Inflammatory macrophage (primary cell): ENCODE results near the gene PLCG1.

Experiments used
- DNase-seq, 2 donors: peaks; one replicate each; pipeline ENCODE4 v3.0.0-alpha.2; 2020 to 2022

PLCG1 gene

DNA sequence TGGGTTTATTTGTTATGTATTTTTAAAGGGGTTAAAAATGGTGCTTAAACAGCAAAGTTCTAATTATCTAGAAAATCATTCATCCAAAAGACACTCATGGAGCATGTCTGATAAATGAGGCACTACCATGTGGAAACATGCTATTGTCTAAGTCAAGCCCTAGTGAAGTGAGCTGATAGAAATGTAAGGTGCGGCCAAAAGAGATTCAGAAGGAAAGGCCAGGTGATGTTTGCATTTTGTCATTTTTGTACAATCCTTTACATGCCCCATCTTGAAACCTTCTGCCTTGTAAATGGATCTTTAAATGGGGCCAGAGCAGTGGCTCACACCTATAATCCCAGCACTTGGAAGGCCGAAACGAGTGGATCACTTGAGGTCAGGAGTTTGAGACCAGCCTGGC, 77.3 kb downstream of the PLCG1 start:
- no peak for DNase-seq

- DNase-seq = no peak
These were observed 80.1 kb downstream of the PLCG1 start for GRCh38 chr20:41217422-41217821.

- no peak for DNase-seq
These were observed 81.1 kb downstream of the PLCG1 start for GRCh38 chr20:41218466-41218865.

- DNase-seq = no peak
These were observed 82.5 kb downstream of the PLCG1 start for GRCh38 chr20:41219824-41220223.

DNA sequence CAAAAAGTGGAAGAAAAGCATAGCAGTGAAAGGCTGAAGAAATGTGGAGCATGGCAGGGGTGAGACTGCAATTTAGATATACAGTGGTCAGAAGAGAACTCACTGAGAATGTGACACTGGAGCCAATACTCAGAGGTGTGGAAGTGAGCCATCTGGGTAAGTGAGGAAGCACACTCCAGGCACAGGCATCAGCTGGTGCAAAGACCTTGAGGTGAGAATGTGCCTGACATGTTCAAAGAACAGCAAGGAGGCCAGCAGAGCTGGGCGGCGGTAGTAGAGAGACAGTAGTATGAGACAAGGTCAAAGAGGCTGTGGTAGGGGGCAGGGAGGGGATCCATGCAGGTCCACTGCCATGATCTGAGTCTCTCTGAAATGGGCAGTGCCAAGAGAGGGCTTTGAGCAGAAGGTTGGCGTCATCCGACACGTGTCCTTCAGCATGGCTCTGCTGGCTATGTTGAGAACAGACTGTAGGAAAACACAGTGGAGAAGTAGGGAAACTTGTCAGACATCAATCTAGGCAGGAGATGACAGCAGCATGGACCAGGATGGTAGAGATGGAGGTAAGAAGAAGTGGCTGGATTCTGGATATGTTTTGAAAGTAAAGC, 84.4 kb downstream of the PLCG1 start:
- DNase-seq = no peak

- no peak for DNase-seq
These were observed 85.0 kb downstream of the PLCG1 start for GRCh38 chr20:41222296-41222695.

GRCh38 chr20:41222703-41223102, 85.4 kb downstream of the PLCG1 start:
- DNase-seq = no peak

DNA sequence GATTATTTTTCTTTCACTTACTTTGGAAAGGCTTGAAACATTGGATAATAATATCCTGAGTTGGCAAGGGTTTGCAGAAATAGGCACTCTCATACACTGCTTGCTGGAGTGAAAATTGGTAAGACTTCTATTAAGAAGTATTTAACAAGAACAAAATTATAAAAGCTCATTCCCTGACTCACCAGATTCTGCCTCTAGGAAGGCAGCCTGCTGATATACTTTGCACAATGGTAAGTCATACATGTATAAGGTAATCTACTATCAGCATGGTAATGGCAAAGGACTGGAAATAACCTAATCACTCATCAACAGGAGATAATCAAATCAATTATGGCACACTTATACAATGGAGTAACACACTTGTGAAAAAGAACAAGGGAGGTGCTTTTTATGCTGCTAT, 85.8 kb downstream of the PLCG1 start:
- no peak for DNase-seq

DNA sequence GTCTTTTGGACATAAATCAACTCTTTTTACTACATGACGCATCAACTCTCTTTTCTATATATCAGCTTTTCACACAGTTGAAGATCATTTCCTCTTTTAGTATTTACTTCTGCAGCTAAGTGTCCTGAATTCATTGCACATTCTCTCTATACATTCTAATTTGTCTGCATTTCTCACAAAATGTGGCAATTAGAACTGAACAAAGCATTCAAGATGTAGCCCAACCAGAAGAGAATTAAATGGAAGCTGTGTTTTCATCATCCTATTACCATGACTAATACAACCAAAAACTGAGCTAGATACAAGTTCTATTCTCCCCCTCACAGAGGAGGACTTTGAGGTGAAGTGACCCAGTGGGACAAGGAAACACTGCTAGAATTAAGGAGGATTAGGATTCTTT, 86.9 kb downstream of the PLCG1 start:
- no peak for DNase-seq

- no peak for DNase-seq
These were observed 87.7 kb downstream of the PLCG1 start for GRCh38 chr20:41225091-41225490.

DNA sequence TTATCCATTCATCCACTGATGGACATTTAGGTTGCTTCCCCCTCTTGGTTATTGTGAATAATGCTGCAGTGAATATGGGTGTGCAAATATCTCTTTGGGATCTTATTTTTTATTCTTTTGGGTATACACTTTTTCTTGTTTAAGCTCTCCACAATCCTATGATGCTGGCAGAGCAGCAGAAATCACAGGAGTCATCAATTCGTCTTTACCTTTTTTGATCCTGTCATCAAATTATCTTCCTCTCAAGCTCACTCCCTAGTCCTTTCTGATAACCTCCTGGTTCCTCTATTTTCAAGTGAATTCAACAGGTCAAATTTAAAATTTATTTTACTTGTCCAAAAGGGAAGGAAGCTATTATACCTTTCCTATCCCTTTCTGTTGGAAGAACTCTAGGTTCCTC, 89.1 kb downstream of the PLCG1 start:
- no peak for DNase-seq
